GM19438 (cell line): ENCODE data around the gene NEU4.
"Not testable (repeated sequence)": the region's sequence is repeated elsewhere in the genome, so short reads cannot be mapped to it uniquely, and the experiment has no call there.

Experiments used
- ATAC-seq: cut with Tn5 transposase; IDR thresholded peaks from one replicate; pipeline ENCODE4 v1.9.1; 2021; ENCODE audit warnings: low read depth; ENCODE audit not compliant: unreplicated experiment

NEU4 gene

DNA sequence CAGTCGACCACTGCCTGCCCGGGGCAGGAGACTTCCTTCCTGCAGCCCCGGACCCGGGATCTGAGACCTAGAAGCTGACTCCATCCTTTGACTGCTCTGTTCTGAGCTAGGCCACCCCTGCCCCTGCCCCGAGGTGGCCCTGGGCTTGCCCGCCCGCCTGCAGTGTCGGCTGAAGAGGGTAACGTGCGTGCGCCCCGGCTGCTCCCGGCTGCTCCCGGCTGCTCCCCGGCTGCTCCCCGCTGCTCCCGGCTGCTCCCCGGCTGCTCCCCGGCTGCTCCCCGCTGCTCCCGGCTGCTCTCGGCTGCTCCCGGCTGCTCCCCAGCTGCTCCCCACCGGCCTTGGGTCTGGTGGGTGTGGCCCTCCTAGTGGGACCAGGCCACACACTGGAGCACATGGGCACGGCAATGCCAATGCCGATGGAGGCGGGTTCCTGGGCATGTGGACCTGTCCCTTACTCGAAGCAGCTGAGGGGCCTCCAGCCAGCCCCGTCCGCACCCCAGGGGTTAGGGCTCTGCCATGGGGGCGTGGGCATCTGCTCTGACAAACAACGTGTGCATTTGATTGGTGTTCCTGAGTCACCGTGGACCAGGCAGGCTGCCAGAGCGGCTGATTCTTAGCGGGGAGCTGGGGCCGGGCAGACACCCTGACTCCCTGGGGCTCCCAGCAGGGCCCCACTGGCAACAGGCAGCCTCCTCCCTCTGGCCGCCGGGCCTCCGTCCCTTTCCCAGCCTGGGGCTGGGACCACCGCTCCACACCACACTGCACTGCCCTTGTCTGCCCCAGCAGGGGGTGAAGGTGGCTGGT, 34.4 kb upstream of the NEU4 start:
- no peak for ATAC-seq

DNA sequence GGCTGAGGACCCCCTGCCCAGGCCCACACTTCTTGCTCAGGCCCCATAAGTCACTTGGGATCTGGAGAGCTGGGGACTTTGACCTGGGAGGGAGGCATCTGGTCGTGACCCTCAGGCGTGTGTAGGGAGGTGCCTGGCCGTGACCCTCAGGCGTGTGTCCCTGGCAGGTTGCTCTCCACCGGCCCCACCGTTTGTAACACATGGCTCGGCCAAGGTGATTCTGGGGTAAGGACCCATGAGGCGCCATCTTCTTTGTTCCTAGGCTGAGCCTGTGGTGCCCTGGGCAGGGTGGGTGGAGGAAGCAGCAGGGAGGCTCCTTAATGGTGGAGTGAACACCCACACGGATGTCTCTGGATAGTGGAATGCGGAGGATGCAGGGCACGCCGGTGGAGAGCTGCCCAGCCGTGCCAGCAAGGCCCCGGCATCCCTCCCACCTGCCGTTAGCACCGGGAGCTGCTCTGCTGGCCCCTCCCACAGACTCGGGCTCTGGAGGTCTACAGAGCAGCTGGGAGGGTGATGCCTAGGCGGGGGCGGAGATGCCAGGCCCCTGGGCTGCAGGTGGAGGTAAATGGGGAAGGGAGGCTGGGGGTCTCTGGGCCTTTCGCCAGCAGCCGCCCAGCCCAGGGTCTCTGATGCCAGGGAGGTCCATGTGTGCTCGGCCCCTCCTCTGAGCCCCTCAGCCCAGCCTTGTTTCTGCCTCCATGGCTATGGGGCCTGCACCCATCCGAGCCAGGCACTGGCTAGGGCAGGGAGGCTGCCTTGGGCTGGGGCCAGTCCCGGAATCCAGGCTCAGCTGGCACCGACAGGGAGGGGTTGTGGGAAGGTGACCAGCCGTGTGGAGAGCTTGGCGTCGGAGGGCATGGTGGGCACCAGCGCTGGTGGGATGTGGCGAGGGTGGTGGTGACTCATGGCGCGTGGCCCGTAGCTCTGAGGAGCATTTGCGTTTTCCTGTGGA, 33.5 kb upstream of the NEU4 start:
- ATAC-seq, result no peak

DNA sequence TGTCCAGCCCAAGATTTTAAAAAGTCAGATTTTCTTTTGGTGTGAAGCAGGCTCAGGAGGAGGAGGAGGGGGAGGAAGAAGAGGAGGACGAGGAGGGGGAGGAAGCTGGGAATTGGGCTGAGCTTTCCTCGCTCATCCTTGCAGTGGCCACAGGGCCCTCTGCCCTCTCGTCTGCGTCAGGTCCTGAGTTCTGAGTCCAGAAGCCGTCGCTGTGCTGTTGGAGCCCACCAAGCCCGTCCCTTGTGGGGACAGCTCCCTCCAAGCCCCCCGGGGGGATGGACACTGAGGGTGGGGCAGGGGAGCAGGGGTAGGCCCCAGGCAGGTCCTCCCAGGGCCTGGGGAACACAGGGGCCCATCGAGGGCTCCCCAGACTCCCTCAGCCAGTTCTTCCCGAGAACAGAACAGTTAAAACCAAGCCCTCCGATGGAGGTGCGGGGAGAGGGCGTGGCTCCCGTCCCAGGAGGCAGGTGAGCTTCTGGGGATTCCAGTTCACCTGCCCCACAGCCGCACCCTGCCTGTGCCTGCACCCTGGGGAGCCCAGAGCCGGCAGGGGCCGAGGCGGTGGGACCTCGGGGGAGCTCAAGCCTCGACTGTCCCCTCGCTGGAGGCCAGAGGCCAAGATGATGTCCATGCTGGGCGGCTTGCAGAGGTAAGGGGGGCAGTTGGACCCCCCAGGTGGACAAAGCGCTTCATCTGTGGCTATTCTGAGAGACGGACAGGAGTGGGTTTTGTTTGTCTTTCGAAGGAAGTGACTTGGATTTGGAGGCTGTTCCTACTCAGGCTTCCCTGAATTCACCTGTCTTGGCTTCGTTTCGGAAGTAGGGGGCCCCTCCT, 32.4 kb upstream of the NEU4 start, which contains the start of gene GAL3ST2:
Gene GAL3ST2, plus strand, starts transcription at position 487 of the 834 bp plus-strand sequence. Its CDS starts 134 bp downstream, at position 621.
- ATAC-seq, result no peak

DNA sequence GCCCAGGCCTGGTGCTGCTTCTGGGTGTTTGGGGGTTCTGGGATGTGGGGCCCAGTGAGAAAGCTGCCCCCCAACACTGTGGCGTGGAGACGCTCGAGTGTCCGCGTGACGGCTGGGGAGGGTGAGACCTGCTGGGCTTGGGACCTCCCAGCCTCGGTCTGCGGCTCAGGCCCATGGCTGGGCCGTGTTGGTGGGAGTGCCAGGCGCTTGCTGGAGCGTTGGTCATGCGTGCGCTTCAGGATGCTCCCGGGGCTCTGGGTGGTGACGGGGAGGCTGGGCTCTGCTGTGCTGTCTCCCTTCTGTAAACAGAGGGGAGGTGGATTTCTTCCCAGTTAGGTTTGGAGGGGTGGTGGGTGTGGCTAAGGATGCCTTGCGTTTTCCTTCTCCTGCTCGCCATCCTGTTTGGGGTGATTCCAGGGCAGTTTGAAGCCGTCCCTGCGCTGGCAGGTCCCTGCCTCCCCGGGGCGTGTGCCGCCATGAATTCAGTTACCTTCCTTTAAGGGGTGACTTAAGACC, 31.8 kb upstream of the NEU4 start:
- no peak for ATAC-seq

DNA sequence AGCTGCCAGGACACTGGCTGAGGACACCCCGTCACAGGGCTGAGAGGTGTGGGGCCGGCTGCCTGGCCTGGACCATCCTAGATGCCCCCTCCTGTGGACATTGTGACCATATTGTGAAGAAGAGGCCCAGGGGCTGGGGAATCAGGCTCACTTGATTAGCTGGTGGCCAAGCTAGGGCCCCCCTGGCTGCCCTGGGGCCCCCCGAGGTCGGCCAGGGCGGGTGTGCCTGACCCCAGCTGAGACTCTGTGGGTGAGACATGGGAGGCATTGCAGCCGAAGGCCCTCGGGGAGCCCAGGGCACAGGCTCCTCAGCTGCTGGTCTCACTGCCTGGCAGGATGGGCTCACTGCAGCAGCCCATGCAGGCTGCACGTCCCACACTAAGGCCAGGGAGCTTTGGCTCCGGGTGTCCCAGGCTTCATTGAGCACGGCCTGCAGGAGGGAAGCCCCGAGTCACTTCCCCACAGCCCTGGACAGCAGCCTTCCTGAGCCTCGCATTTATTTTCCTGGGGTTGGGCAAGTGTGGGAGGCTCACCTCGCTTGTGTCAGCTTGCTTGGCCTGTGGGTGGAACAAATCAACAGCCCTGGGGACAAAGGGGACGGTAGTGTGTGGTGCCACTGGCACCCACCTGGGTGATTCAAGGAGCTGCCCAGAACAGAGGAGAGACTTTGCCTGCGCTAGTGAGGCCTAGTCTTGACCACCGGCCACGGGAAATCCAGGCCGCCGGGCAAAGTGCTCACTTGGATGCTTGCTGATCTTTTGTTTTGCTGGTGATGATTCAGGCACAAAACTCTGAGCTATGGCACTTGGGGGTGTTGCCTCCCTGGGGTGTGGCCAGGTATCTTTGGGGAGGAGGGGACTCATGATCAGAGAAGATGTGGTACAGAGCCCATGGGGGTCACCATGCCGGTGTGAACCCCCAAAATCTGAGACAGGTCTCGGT, 31.0 kb upstream of the NEU4 start:
- no peak for ATAC-seq

DNA sequence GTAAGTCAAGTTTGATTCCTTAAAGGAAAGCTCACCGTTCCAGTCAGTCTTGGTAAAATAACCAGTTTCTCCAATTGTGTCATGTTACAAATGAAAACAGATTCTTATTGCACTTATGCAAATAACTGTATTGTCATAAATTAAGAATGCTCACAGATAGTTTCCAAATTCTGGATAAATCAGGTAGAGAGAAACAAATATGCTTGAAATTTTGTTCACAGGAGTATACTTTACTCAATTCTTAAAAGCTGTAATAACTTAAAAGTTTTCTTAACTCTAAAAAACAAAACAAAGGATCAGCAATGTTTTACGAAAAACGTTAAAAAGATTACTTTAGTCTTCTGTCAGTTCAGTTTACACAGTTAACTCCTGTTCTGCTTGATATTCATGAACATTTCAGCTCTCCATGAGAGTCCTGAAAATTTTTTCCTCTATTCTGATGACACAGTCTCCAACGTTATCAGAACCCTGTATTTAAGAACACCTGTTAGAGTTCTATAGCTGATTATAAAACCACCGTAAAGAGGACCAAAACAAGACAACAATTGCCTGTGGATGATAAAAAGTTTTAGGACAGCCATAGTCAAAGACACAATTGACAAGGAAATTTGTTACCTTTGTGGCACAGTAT, 27.9 kb upstream of the NEU4 start:
- ATAC-seq, result no peak

DNA sequence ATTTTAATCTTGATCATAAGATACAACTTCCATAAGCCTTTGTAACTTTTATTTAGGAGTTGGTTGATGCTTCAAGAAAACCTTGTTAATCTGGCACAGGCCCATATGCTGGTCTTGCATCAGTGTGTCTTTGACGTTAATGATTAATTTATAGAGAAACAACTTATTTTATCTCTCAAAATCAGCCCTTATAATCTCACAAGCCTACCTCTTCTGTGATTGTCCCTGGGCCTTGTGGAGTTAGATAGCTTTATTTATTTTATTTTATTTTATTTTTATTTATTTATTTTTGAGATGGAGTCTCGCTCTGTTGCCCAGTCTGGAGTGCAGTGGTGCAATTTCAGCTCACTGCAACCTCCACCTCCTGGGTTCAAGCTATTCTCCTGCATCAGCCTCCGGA, 26.9 kb upstream of the NEU4 start:
- ATAC-seq, result not testable (repeated sequence)

DNA sequence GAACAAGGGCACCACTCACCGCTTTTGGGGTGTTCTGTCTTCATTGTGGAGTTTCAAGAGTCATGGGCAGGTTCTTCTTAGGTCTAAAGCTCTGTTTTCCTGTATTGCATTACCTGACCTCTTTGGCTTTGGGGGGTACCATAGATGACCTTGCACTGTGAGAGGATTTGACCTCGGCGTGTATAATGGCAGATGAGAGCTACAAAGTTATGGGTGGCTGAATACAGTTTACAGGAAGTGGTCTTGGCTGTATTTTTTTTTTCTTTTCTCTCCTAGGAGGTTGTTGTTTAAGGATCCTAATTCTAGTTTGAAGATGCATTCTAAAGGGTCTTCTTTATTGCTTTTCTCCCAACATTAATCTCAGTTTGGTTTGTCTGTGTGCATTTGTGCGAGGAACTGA, 20.9 kb upstream of the NEU4 start:
- no peak for ATAC-seq

DNA sequence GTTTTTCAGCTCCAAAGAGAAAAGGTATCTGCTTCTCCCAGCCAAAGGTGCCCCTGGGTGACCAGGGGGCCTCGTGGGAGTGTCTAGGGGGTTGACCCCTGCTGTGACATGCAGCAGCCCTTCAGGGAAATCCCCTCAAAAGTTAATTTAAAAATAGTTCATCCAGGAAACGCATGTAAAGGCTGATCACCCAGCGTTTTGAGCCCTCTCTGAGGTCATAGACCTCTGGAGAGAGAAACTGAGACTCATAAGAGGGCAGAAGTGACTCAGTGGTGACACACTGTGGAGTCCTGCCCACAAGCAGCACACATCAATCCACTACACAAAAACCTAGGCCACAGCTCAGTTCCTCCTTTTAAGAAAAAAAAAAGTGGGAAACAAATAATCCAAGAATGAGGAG, 20.4 kb upstream of the NEU4 start:
- ATAC-seq, result no peak

DNA sequence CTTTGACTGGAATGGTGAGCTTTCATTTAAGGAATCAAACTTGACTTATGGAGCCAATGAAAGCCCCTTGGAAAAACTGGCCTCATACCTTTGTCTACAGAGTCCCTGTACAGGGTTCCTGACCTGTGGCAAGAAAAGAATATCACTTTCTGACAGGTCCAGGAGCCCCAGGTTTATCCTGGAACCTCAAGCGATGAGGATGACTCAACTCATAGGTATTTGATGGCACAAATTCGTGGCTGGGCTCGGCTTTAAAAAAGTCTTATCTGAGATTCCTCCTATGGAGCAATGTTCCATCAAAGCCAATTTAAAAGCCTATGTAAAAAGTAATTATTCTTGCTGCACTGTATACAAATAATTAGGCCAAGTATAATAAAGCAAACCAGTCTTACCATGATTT, 17.6 kb upstream of the NEU4 start:
- not testable (repeated sequence) for ATAC-seq

DNA sequence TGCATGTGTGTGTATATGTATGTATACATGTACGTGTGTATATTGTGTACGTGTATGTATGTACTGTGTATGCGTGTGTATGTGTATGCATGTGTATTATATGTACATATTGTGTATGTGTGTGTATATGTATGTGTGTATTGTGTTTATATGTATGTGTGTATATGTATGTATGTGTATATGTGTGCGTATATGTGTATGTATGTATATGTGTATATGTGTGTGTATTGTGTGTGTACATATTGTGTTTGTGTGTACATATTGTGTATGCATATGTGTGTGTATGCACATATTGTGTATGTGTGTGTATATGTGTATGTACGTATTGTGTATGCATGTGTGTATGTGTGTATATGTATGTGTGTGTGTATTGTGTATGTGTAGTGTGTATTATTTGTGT, 15.6 kb upstream of the NEU4 start:
- no peak for ATAC-seq

DNA sequence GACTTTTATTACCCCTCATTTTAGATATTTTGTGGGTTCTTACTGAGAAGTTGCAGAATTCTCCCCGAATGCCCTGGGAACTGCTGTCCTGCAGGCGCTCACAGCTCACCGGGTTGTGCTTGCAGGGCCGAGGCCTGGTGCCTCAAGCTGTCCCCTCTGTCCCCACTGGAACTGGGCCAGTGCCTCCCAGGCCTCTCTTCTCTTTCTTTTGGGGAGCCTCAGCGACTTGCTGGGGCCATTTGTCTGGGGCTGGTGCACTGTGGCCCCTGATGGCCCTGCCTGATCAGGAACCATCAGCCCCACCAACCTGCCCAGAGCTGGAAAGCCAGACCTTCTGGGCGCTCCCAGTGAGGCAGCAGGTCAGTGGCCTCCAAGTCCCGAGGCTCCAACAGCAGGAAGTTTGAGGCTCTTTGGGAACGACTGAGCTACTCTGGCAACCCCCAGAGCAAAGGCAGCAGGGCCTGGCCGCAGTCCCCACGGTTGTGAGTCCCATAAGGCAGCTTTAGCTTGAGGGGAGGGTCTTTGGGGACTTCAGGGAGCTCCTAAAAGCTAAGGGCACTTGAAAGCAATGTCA, 14.7 kb upstream of the NEU4 start:
- no peak for ATAC-seq

DNA sequence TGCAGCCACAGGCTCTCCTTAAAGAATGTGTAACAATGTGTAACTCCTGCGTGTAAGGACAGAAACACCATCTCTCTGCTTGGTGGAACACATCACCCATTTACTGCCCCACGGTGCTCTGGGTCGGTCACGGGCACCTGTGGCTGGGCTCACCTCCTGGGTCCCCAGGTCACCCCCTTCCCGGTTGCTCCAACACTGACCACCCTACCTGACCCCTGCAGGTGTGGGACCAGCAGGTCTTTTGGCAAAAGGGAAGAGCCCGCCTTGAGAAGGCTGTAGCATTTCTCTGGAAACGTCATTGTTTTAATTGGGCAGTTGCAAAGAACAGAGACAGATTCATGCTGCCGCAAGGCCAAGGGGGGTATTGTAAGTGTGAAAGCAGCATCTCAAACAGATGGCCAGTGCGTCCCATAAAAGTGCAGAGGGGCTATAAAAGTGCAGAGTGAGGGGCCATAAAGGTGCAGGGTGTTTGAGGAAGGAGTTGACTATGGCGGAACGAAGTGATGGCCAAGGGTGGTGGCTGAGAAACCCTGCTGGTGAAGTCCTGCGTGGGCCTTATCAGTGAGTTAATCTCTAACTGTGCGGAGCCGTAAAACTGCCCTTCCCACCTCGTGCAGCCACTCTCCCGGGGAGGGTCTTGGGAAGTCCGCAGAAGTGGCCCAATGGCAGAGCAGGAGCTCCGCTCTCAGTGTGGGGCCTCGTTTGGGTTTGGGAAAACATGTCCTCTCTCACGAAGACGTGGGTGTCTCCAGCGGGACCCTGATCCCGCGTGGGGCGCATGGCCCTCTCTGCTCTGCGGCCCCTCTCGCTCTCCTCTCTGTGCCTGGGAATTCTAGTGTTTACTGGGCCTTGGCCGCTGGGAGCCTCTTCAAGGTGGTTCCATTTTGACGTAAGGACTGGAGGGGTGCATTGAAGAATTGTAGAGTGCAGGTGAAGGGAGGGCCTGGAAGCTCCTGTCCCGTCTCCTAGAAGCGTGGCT, 13.7 kb upstream of the NEU4 start:
- ATAC-seq, result no peak

DNA sequence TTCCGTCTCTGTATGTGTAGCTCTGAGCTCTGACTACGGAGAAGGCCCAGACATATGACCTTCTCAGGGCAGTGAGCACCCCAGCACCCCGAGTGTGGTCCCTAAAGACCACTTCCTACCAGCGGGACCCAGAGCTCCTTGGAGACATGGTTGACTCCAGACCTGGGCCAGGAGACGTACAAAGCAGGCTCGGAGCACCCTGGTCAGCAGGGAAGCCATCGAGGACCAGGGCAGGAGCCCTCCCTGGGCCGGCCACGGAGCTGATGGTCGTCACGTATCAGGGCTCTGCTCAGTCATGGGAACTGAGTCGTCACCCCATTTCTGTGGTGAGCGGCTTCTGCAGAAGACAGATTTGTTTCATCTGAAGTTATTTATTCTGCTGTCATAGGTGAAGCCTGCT, 12.8 kb upstream of the NEU4 start:
- ATAC-seq, result no peak

DNA sequence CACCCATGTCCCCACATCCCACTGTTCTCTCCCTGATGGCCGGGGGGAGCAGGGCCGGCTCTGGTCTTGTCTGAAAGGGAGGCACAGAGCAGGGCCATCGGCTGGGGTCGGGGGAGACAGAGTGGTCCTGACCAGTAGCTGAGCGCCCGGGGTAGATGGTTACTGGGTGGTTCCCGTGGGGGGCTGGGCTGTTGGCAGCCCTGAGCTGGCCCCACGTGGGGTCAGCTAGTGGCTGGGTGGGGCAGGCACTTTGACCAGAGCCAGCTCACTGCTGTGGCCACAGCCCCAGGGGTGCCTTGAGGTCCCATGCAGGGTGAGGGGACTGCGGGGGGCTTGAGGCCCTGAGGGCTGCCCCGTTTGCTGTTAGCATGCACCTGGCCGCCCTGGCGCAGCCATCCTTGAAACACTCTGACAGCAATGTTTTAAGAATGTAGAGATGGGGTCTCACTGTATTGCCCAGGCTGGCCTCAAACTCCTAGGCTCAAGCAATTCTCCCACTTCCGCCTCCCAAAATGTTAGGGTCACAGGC, 12.3 kb upstream of the NEU4 start:
- ATAC-seq, result no peak

DNA sequence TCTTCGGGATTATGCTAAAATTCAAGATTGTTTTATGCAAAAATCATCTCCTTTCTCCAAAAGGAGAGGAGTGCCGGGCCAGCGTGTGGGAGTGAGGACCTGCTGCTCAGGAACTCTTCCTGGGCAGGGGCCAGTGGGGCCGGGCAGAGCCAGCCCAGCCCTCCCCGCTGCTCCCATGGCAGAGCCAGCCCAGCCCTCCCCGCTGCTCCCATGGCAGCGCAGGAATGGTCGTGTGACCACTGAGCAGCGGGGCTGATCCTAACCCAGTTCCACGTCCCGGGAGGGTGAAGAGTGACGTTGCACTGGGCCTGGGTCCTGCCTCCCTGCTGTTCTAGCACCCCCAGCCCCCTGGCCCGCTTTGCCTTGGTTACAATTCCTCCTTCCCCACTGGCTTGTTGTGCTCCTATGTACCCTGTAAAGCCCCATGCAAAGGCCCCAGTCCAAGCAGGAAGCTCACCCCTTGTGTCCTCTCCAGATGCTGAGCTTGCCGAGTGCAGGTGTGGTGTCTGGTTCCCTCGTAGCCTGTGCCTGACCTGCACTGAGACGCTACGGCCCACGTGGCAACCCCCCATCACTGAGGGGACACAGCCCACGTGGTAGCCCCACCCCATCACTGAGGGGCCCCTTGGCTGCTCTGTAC, 11.4 kb upstream of the NEU4 start:
- no peak for ATAC-seq
